ENCODE results near the gene RASSF5. TPM values are rescaled to one million over a fixed set of nuclear protein-coding genes. Genes with fewer than 3 reads are reported as not detected.
A peak's percentile ranks its signal among the peaks of the same experiment; 100 is the strongest.

RASSF5 gene
- total and polyA plus RNA-seq, 9 of the 15 experiments (the other 6 are each of a cell fraction or from before 2014, with no cell fraction given): 6.1 to 41.0 (median 25.2) TPM

DNA sequence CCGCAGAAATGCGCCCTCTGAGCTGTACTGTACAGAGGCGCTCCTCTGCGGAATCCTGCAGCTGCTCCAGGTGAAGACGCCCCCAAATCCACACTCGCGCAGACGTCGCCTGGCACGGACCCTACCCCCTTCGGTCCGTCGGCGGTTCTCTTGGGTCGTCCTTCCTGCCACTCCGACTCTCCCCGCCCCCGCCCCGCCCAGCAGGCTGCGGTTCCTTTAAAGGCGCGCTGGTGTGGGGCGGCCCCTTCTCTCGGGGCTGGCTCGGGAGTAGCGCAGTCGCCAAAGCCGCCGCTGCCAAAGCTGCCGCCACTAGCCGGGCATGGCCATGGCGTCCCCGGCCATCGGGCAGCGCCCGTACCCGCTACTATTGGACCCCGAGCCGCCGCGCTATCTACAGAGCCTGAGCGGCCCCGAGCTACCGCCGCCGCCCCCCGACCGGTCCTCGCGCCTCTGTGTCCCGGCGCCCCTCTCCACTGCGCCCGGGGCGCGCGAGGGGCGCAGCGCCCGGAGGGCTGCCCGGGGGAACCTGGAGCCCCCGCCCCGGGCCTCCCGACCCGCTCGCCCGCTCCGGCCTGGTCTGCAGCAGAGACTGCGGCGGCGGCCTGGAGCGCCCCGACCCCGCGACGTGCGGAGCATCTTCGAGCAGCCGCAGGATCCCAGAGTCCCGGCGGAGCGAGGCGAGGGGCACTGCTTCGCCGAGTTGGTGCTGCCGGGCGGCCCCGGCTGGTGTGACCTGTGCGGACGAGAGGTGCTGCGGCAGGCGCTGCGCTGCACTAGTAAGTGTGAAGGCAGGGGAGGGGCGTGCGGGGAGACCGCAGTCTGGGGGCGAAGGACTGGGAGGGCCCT lies at the start of gene RASSF5 (continued):
- TF ChIP-seq, protein P1, sequence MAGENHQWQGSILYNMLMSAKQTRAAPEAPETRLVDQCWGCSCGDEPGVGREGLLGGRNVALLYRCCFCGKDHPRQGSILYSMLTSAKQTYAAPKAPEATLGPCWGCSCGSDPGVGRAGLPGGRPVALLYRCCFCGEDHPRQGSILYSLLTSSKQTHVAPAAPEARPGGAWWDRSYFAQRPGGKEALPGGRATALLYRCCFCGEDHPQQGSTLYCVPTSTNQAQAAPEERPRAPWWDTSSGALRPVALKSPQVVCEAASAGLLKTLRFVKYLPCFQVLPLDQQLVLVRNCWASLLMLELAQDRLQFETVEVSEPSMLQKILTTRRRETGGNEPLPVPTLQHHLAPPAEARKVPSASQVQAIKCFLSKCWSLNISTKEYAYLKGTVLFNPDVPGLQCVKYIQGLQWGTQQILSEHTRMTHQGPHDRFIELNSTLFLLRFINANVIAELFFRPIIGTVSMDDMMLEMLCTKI (IDR thresholded peaks at IDR 0.05; ENCODE audit: partially characterized antibody): no peak
- TF ChIP-seq EP300 (IDR thresholded peaks at IDR 0.05; ENCODE audit: low read length) (no peak), CSDE1 (IDR thresholded peaks at IDR 0.05) (no peak), DACH1 (IDR thresholded peaks at IDR 0.05; ENCODE audit: partially characterized antibody) (no peak), MYC (IDR thresholded peaks at IDR 0.05; ENCODE audit: low read depth, low read length) (no peak), MYC (CRISPR knock-in tag; IDR thresholded peaks at IDR 0.05; ENCODE audit: borderline replicate concordance, low read depth) (no peak), TAL1 (IDR thresholded peaks at IDR 0.05) (no peak), TEAD4 (IDR thresholded peaks at IDR 0.05; ENCODE audit: low read length) (no peak), TEAD4 (CRISPR knock-in tag; IDR thresholded peaks at IDR 0.05; ENCODE audit: borderline replicate concordance) (no peak), PTRF (tag; IDR thresholded peaks at IDR 0.05) (no peak), NBN (IDR thresholded peaks at IDR 0.05; ENCODE audit: low read depth) (no peak), RFX7 (CRISPR knock-in tag; IDR thresholded peaks at IDR 0.05) (no peak), ZNF146 (CRISPR knock-in tag; IDR thresholded peaks at IDR 0.05; ENCODE audit: unreplicated experiment) (no peak), FOSL1 (tag; conservative IDR thresholded peaks at IDR 0.05) (no peak), SREBF2 (CRISPR knock-in tag; IDR thresholded peaks at IDR 0.05) (no peak), ZKSCAN1 (IDR thresholded peaks at IDR 0.05; ENCODE audit: low read depth, low read length) (no peak), PRPF4 (IDR thresholded peaks at IDR 0.05; ENCODE audit: insufficient read depth, low read depth, low read length, poor library complexity, severe bottlenecking) (no peak), POLR2G (IDR thresholded peaks at IDR 0.05; ENCODE audit: low read depth, low read length) (peak; percentile 87), PRMT5 (CRISPR knock-in tag; IDR thresholded peaks at IDR 0.05) (no peak), CBFA2T3 (IDR thresholded peaks at IDR 0.05) (no peak)
- TF ChIP-seq, protein P2, sequence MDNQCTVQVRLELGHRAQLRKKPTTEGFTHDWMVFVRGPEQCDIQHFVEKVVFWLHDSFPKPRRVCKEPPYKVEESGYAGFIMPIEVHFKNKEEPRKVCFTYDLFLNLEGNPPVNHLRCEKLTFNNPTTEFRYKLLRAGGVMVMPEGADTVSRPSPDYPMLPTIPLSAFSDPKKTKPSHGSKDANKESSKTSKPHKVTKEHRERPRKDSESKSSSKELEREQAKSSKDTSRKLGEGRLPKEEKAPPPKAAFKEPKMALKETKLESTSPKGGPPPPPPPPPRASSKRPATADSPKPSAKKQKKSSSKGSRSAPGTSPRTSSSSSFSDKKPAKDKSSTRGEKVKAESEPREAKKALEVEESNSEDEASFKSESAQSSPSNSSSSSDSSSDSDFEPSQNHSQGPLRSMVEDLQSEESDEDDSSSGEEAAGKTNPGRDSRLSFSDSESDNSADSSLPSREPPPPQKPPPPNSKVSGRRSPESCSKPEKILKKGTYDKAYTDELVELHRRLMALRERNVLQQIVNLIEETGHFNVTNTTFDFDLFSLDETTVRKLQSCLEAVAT (IDR thresholded peaks at IDR 0.05): no peak
- TF ChIP-seq, protein P3, sequence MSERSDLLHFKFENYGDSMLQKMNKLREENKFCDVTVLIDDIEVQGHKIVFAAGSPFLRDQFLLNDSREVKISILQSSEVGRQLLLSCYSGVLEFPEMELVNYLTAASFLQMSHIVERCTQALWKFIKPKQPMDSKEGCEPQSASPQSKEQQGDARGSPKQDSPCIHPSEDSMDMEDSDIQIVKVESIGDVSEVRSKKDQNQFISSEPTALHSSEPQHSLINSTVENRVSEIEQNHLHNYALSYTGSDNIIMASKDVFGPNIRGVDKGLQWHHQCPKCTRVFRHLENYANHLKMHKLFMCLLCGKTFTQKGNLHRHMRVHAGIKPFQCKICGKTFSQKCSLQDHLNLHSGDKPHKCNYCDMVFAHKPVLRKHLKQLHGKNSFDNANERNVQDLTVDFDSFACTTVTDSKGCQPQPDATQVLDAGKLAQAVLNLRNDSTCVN (CRISPR knock-in tag; IDR thresholded peaks at IDR 0.05): no peak
- TF ChIP-seq, protein P4, sequence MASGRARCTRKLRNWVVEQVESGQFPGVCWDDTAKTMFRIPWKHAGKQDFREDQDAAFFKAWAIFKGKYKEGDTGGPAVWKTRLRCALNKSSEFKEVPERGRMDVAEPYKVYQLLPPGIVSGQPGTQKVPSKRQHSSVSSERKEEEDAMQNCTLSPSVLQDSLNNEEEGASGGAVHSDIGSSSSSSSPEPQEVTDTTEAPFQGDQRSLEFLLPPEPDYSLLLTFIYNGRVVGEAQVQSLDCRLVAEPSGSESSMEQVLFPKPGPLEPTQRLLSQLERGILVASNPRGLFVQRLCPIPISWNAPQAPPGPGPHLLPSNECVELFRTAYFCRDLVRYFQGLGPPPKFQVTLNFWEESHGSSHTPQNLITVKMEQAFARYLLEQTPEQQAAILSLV (tag; IDR thresholded peaks at IDR 0.05): no peak
- TF ChIP-seq, protein P5, sequence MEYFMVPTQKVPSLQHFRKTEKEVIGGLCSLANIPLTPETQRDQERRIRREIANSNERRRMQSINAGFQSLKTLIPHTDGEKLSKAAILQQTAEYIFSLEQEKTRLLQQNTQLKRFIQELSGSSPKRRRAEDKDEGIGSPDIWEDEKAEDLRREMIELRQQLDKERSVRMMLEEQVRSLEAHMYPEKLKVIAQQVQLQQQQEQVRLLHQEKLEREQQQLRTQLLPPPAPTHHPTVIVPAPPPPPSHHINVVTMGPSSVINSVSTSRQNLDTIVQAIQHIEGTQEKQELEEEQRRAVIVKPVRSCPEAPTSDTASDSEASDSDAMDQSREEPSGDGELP (CRISPR knock-in tag; IDR thresholded peaks at IDR 0.05; ENCODE audit: borderline replicate concordance): peak; percentile 53; the same call in 1 of the 2 replicates

Data from K562 (cell line).